GM18951 (cell line): ENCODE measurements around the gene SPHKAP.
"Not testable (repeated sequence)": the region's sequence is repeated elsewhere in the genome, so short reads cannot be mapped to it uniquely, and the experiment has no call there.

ENCODE experiments used
- POLR2A ChIP-seq: IDR thresholded peaks from 4 replicates; pipeline ENCODE4 v1.6.1; 2011; ENCODE audit warnings: mild to moderate bottlenecking; ENCODE audit not compliant: insufficient read length, insufficient read depth; ENCODE audit errors: extremely low read depth
- in situ Hi-C: fragments of 300-500 bp; cut with MboI; formaldehyde crosslinking; loops from one replicate; pipeline ENCODE4 v1.12.0; 2022; ENCODE audit warnings: low sequenced_read_pairs, mixed read lengths, inconsistent platforms; ENCODE audit not compliant: unreplicated experiment

The SPHKAP gene, protein sequence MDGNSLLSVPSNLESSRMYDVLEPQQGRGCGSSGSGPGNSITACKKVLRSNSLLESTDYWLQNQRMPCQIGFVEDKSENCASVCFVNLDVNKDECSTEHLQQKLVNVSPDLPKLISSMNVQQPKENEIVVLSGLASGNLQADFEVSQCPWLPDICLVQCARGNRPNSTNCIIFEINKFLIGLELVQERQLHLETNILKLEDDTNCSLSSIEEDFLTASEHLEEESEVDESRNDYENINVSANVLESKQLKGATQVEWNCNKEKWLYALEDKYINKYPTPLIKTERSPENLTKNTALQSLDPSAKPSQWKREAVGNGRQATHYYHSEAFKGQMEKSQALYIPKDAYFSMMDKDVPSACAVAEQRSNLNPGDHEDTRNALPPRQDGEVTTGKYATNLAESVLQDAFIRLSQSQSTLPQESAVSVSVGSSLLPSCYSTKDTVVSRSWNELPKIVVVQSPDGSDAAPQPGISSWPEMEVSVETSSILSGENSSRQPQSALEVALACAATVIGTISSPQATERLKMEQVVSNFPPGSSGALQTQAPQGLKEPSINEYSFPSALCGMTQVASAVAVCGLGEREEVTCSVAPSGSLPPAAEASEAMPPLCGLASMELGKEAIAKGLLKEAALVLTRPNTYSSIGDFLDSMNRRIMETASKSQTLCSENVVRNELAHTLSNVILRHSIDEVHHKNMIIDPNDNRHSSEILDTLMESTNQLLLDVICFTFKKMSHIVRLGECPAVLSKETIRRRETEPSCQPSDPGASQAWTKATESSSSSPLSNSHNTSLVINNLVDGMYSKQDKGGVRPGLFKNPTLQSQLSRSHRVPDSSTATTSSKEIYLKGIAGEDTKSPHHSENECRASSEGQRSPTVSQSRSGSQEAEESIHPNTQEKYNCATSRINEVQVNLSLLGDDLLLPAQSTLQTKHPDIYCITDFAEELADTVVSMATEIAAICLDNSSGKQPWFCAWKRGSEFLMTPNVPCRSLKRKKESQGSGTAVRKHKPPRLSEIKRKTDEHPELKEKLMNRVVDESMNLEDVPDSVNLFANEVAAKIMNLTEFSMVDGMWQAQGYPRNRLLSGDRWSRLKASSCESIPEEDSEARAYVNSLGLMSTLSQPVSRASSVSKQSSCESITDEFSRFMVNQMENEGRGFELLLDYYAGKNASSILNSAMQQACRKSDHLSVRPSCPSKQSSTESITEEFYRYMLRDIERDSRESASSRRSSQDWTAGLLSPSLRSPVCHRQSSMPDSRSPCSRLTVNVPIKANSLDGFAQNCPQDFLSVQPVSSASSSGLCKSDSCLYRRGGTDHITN (N-terminal part only)

DNA sequence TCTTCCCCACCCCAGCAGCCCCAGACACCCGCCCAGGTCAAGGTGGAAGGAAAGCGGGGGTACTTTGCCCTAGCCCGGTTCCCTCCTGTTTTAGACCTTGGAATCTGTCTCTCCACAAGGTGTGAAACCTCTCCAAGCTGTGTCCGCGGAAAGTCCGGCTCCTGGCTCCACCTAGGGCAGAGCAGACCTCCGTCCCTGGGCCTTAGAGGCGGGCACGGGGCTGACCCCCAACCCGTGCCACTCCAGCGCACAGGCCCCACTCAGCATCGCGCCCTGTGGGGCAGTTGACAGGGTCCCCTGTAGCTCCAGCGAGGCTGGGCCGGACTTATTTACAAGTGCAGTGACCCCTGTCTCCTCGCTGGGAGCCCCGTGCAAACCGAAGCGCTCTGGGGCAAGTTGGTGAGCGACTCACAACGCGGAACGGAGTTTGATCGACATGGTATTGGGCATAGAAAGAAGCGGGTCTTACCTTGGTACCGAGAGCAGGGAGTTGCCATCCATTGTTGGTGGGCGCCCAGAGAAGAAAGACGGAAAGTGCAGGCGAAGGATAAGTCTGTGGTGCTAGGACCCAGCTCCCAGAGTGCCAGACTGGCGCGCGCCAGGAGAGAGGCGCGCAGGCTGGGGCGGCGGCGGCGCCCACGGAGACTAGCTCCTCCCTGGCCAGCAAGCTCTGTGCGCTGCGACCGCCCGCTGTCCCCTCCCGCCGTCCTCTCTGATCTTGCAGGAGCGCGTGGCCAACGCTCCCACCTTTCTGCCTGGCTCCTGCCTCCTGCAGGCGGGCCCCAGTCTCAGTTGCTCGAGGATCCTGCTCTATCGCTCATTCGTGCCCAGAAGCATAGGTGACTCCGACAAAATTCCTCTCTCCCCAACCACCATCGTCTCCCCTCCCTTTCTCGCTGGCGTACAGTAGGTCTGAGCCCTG is at the start of gene SPHKAP:
SPHKAP (minus strand) TSS at position 590 of the 922 bp plus-strand sequence; CDS start at position 501, 89 bp downstream.
- no peak for TF ChIP-seq POLR2A
- in situ Hi-C loops: no loop called here

DNA sequence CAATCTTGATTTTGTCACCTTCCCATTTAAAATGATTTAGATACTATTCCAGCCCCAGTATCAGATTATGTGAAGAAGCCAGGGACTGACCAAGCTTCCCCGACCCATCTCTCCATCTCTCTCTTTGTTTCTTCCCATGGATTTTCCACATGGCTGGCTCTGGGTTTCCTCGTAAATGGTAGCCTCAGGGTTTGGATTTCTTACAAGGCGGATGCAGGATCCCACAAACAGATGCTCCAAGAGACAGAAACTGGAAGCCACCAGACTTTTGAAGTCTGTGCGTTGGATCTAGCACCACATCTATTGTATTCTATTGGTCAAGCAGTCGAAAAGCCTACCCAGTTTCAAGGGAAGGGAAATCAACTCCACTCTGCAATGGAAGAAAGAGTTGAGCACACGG is 46.0 kb upstream of the SPHKAP start:
- in situ Hi-C loops: no loop called here
- no peak for TF ChIP-seq POLR2A

DNA sequence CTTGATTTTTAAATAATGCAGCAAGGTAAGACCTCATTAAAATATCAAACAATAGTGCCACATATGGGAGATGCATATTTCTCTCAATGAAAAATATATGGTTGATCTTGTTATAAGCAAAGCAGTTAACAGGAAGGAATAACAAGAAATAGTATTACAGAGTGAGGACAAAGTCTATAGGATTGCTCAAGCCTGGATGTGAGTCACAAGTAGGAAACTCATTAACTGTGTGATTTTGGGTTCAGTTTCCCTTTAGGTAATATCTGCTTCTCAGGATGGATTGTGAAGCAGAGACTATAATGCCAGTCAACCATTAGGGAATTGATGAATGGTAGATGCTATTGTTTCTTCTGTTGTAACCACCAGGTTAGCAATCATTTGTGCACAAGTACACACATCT is 42.9 kb upstream of the SPHKAP start:
- TF ChIP-seq POLR2A: no peak
- in situ Hi-C loops: no loop called here

DNA sequence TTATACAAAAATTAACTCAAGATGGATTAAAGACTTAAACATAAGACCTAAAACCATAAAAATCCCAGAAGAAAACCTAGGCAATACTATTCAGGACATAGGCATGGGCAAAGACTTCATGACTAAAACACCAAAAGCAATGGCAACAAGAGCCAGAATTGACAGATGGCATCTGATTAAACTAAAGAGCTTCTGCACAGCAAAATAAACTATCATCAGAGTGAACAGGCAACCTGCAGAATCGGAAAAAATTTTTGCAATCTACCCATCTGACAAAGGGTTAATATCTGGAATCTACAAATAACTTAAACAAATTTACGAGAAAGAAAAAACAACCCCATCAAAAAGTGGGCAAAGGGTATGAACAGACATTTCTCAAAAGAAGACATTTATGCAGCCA is 37.1 kb upstream of the SPHKAP start:
- in situ Hi-C loops: not testable (repeated sequence)

DNA sequence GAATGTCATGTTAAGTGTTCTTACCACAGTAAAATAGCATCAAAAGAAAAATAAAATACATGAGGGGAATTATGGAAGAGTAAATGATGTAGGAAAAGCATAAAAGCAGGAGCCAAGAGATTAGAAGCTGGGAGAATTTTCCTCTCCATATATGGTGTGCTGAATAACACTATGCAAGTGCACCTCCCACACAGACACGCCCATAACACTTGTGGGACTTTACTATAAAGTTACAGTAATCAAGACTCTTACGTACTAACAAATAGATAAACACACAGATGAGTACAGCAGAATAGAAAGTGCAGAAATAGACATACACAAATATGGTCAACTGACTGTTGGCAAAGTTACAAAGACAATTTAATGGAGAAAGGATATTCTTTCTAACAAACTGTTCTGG is 16.0 kb upstream of the SPHKAP start:
- in situ Hi-C loops: no loop called here
- TF ChIP-seq POLR2A: no peak

DNA sequence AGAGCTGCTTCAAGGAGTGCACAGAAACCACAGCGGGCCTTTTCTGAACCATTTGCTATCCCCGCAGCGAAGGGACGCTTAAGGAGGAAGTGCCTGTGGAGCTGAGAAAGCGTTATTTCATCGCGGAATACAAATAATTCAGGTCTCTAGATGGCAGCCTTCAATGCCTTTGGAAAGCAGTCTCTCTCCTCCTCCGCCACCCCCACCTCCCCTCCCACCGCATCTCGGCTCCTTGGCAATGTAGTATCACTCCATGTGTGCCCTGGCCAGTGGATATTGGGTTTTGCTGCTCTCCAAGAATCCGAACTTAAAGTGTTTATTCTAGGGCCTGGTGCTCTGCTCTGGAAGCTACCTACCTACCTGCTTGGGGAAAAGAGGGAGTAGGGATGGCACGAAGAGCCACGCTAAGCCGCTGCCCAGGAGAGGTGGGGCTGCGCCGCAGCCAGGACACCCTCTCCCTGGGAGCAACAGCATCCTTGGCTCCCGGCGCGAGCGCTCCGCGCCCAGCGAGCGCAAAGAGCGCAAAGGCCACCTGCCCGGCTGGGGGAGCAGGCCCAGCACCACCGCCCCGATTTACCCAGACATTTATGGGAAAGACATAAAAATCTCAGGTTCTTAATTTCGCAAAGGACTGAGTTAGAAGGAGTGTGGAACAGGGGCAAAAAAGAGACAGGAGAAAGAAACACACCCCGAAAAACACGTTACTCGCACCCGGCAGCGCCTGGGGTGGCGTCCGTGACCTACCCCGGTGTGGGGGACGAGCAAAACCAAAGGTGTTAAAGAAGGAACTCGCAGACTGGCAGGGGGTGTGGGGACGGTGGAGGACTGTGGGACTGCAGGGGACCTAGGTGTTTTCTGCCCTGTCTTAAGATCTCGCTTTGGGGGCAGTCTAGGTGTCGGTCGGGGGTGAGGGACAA is 1.0 kb downstream of the SPHKAP start:
- in situ Hi-C loops: no loop called here
- TF ChIP-seq POLR2A: no peak

DNA sequence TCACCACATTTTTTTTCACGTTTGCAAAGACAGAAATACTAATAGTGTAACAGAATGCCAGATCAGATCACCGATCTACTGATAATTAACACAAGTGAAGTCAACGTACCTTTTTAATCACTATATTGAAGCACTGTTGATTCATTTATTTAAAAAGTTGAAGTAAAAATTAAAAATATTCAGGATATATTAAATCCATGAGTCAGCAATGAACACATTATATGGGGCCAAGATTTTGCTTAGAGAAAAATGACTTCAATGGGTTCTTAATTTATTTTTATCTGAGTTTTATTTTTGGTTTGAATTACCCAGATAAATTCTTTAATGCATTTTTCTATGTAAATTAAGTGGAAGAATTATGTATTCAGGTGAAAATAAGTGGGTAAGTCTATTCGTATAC is 14.2 kb downstream of the SPHKAP start:
- in situ Hi-C loops: no loop called here
- no peak for TF ChIP-seq POLR2A

DNA sequence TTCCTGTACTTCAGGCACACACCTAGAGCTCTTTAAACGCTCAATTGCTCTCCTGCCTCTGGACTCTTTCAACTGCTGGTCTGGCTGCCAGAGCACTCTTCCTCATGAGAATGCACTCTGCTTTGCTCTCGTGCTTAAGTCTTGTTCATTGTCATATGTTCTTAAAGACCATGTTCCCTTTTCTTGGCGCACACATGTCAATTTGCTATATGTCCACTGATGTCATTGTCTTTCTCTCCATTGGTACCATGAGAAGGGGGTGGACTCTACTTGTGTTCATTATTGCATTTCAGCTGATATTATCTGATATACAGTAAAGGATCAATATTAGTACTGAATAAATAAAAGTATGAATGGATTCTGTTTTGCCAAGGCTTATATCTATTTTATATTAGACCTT is 16.8 kb downstream of the SPHKAP start:
- no peak for TF ChIP-seq POLR2A
- in situ Hi-C loops: no loop called here

DNA sequence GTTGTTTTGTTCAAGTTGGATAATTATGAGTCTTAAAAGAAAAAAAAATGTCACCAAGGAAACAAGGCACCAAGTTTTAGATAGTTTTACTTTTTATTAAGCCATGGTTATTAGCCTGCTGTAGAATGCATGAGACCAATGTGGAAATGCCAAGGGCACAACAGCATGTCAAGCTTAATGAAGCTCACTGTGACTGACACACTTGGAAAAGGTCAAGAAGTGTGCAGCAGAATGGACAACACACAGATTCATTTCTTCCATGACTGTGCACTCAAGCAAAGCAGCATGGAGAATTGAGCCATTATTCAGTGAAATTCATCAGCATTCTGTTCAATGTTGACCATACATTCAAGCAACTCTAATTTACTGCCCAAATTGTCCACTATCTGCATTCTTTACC is 23.6 kb downstream of the SPHKAP start:
- in situ Hi-C loops: no loop called here
- no peak for TF ChIP-seq POLR2A

DNA sequence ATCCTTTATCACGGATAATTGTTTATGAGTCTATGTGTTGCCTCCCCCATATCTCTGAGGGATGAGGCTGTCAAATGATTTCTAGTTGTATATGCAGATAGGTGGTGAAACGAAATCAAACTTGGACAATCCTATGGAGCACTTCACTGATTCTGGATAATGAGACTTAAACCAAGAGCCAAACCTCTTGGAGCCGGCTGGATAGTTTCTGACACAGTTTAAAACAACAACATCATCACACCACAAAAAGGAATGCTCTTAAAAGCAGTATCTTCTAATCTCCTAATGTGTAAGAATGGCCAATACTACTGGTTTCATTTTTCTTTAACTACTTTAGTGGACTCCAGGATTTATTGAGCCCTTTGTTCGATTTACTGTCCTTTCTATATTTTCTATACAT is 36.5 kb downstream of the SPHKAP start:
- in situ Hi-C loops: no loop called here
- no peak for TF ChIP-seq POLR2A

DNA sequence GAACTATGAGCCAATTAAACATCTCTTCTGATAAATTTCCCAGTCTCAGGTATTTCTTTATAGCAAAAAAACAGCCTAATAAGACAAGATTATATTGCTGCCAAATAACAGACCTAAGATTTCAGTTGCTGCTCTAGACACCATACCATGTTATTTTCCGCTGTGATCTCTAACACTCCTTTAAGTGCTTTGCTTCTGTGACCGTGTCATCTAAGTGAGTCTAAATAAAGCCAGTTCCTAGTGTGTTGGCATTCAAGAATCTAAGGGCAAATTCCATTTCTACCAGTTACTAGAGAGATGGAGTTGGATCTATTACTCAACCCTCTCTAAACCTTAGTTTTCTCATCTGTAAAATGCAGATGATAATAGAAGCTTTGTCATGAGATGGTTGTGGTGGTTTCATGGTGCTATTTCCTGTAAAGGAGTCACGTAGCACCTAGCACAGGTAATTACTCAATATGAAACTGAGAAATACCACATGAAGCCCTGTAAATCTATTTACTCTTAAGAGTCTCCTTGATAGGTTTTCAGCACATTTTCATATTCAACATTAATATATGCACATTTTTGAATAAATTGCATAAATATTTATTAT is 40.5 kb downstream of the SPHKAP start:
- in situ Hi-C loops: no loop called here
- no peak for TF ChIP-seq POLR2A
